GM19240 (cell line): ENCODE results near the gene FETUB.
A peak's percentile ranks its signal among the peaks of the same experiment; 100 is the strongest.
"Not testable (repeated sequence)": the region's sequence is repeated elsewhere in the genome, so short reads cannot be mapped to it uniquely, and the experiment has no call there.

Experiments
- DNase-seq: peaks from one replicate; pipeline ENCODE4 v3.0.0; 2011; ENCODE audit warnings: low spot score; ENCODE audit not compliant: insufficient read length

FETUB gene

GRCh38 chr3:186633481-186633880 is 6.7 kb upstream of the FETUB start:
- DNase-seq, result no peak

GRCh38 chr3:186634207-186634606 is 6.0 kb upstream of the FETUB start:
- DNase-seq, result not testable (repeated sequence)

- DNase-seq, result no peak
These were observed 4.7 kb upstream of the FETUB start for GRCh38 chr3:186635532-186635931.

GRCh38 chr3:186636536-186636935 is 3.7 kb upstream of the FETUB start:
- DNase-seq, result no peak

GRCh38 chr3:186637686-186638085 is 2.5 kb upstream of the FETUB start:
- DNase-seq, result no peak

DNA sequence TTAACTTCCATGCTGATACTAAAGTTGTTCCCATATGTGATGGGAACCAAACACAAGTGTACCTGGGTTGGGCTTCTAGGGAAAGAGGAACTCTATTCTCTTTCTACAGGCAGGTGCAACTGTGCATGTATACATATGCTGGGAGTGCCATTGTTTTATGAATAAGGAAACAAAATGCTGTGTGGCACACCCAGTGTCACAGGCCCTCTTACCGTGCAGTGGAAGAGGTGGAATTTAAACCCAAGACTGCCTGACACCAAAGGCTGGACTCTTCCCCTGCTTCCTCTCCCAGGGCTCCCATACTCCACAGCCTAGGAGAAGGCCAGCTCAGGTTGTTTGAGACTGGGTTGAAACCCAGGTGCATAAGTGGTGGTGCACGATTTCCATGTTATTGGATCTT is 1.9 kb upstream of the FETUB start:
- no peak for DNase-seq

DNA sequence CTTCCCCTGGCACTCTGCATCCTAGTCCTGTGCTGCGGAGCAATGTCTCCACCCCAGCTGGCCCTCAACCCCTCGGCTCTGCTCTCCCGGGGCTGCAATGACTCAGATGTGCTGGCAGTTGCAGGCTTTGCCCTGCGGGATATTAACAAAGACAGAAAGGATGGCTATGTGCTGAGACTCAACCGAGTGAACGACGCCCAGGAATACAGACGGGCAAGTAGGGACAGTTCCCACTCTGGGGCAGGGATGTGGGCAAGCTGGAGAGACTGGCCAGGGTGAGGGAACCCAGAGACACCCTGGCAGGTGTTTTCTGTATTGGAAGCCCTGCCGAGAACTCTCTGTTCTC is 247 bp downstream of the FETUB start:
- DNase-seq, result no peak

DNA sequence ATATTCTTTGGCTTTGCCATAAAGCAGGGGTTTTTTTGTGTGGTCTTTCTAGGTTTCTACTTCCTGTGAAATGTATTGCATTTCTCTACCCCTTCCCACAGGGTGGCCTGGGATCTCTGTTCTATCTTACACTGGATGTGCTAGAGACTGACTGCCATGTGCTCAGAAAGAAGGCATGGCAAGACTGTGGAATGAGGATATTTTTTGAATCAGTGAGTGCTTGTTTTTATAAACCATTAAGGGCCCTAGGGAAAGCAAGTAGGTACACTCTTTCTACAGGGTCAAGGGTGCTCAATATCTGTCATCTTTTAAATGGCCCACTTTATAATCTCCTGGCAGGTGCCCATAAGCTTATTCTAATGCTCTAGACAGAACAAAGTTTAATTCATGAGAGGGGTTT is 730 bp downstream of the FETUB start:
- DNase-seq, result no peak

GRCh38 chr3:186642014-186642413 is 1.8 kb downstream of the FETUB start:
- no peak for DNase-seq

DNA sequence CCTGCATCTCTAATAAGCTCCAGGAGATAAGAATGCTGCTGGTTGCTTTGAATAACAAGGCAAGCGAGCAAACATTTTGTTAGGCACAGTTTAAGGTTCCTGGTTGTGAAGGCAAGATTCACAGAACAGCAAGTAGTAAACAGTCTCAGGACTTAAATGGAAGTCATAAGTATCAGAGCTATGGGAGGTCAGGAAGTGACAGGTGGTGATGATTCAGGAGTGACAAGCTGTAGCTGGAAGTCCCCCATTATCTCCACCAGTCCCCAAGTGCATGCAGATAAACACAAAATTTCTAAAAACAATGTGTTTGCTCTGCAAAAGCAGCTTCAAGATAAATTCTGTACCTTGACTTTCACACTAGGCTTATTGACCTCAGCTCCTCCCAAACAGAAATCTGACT is 3.3 kb downstream of the FETUB start:
- no peak for DNase-seq

DNA sequence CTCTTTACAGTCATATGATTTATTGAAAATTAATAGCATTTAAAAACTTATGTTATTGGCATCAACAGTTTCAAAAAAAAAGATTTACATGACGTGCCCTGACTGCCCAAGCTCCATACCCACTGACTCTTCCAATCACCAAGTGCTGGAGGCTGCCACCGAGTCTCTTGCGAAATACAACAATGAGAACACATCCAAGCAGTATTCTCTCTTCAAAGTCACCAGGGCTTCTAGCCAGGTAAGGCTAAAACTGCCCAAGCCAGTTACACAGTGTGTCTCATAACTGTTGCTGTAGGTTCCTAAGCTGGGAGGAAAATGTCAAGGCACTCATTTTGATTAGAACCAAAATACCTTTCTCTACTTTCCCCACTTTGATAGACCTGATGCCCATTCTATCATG is 4.5 kb downstream of the FETUB start:
- no peak for DNase-seq

DNA sequence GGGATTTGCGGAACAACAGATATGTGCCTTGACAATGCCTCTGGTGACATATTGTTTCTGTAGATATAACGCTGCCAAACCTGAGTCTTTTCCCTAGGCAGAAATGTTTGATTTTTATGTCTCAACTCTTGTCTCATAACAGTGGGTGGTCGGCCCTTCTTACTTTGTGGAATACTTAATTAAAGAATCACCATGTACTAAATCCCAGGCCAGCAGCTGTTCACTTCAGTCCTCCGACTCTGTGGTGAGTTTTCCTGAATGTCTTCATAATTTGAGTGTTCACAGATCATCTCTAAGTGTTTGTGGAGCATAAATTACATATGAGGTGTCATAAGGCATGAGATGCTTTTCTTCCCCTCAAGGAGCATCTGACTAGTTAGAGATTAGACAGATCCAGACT is 5.9 kb downstream of the FETUB start:
- DNase-seq, result no peak

GRCh38 chr3:186646841-186647240 is 6.6 kb downstream of the FETUB start:
- no peak for DNase-seq

DNA sequence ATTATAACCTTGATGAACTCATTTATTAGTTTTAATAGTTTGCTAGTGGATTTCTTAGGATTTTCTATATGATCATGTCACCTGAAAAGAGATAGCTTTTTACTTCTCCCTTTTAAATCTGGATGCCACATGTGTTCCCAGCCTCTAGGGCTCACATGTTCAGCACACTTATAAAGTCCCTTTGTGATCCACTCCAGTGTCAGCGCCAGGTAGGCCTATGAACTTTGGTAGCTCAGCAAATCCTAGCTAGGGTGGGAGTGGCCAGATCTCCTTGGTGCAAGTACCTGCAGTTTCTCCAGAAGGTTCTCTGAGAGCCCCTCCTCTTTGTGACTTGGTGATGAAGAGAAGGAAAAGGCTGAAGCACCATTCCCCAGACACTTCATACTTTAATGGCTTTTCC is 8.7 kb downstream of the FETUB start:
- no peak for DNase-seq

DNA sequence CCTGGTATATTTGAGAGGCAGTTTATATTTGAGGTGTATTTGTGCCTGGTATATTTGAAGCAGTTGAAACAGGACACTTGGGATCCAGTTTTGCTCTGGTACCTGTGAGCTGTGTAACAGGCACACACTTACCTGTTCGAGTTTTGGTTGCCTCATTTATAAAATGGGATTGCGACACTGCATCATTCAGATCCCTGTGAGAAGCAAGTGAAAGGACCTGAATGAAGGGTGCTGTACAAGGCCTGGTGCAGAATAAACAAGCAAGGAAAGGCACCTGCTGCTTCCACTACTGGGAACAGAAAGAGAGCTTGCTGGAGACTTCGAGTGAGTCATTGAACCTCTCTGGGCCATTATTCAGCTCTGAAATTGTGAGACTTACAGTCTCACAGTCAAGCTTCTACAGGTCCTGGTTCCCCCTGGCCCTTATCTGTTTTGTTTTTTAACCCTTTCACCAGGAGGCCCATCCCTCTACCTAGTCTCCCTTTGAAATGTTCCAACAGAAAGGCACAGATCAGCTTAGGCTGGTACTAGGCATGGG is 11.5 kb downstream of the FETUB start:
- no peak for DNase-seq

GRCh38 chr3:186653080-186653707 is 13.0 kb downstream of the FETUB start:
- peak; percentile 41 for DNase-seq

GRCh38 chr3:186653984-186654383 is 13.8 kb downstream of the FETUB start:
- no peak for DNase-seq

DNA sequence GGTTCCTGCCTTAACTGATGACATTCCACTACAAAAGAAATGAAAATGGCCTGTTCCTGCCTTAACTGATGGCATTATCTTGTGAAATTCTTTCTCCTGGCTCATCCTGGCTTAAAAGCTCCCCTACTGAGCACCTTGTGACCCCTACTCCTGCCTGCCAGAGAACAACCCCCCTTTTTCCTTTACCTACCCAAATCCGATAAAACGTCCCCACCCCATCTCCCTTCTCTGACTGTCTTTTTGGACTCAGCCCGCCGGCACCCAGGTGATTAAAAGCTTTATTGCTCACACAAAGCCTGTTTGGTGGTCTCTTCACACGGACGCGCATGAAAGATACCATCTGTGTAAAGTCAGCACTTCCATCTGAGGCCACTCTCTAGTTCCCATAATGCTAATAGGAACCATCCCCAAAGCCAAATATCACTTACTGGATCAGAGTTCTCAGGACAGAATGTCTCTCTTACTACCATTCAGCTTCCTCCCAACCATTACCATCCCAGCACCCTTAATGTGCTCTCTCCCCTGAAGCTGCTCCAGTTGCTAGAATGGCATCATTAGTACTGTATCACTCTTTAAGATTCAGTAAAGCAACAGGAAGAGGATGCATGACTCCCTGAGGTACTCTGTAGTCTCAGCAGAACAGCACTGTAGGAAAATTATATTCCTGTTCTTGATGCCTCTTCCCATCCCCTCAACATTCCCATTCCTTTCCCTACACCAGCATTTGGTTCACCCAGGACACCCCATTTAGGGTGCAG is 23.3 kb downstream of the FETUB start:
- no peak for DNase-seq

- no peak for DNase-seq
These were observed 23.9 kb downstream of the FETUB start for GRCh38 chr3:186664119-186664495.

GRCh38 chr3:186664506-186664905 is 24.3 kb downstream of the FETUB start:
- DNase-seq, result no peak

- no peak for DNase-seq
These were observed 25.5 kb downstream of the FETUB start, which contains the start of gene HRG for GRCh38 chr3:186665625-186666188. HRG (plus strand) TSS chr3:186666014; CDS start chr3:186666032, 18 bp downstream.

DNA sequence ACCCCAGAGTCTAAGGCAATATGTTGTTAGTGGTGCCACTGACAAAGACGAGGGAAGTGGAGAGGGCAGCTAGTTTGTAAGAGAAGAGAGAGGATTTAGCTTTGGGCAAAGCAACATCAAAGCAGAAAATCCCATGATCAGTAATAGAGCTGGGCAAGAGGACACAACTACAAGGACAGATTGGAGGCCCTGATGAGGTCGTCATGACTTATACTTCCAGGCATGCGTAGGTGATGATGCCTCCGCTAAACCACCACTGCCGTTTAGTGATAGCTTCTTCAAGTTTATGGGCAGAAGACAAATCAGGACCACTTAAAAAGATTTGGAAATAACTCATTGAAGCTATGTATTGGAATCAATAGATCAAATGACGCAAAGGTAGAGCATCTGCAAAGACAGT is 28.2 kb downstream of the FETUB start:
- DNase-seq, result no peak
